Left forelimb (tissue), 1 donor: ENCODE data around the gene WAS.
A peak's percentile ranks its signal among the peaks of the same experiment; 100 is the strongest.
"Not testable (repeated sequence)": the region's sequence is repeated elsewhere in the genome, so short reads cannot be mapped to it uniquely, and the experiment has no call there.

Source experiments
- DNase-seq: peaks from one replicate; pipeline ENCODE4 v3.0.0-alpha.2; 2018; ENCODE audit warnings: low spot score

The WAS gene

DNA sequence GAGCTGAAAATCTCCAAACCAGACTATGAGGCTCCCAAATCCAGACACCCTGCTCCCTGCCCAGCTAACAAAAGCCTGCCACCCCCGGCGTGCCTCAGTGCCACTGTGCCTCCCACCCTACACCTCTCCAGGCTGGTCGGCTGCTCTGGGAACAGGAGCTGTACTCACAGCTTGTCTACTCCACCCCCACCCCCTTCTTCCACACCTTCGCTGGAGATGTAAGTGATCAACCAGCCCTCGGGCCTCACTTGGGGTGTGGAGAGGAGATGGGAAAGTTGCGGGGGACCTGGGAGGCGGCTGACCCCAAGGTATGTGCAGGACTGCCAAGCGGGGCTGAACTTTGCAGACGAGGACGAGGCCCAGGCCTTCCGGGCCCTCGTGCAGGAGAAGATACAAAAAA lies 1.8 kb downstream of the WAS start:
- no peak for DNase-seq

GRCh38 chrX:48688531-48689150 lies 5.0 kb downstream of the WAS start:
- no peak for DNase-seq

DNA sequence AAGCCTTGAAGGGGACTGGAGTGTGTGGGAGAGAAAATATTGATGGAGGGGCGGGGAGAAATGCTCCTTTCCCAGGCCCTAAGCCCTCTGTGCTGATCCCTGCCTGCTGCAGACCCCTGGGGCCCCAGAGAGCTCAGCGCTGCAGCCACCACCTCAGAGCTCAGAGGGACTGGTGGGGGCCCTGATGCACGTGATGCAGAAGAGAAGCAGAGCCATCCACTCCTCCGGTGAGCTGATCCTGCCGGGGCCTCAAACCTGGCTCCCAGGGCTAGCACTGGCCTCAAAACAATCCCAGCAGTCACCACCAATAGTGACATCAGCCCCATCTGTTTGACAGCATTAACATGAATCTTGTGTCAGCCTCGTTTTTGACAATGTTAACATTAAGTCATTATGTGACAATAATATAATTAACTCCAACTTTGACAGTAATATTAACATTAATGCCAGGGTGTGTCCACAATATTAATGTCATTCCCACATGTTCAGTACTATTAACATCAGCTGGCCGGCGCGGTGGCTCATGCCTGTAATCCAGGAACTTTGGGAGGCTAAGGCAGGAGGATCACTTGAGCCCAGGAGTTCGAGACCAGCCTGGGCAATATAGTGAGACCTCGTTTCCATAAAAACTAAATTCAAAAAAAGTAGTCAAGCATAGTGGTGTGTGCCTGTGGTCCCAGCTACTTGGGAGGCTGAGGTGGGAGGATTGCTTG lies 5.8 kb downstream of the WAS start:
- no peak for DNase-seq

DNA sequence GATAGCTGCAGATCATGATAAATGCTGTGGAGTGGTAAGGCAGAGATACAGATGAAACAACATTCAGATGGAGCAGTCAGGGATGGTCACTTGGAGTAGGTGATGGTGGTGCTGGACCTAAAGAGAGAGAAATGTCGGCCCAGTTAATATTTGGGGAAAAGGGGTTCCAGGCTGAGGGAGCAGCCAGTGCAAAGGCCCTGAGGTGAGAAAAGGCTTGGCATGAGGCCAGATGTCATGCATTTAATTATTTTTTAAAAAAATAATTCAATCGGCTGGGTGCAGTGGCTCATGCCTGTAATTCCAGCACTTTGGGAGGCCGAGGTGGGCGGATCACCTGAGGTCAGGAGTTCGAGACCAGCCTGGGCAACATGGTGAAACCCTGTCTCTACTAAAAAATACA lies 8.1 kb downstream of the WAS start:
- DNase-seq: not testable (repeated sequence)

GRCh38 chrX:48694776-48695533 lies 11.4 kb downstream of the WAS start:
- DNase-seq: no peak

- no peak for DNase-seq
Observed at GRCh38 chrX:48695534-48695896, 11.9 kb downstream of the WAS start.

- no peak for DNase-seq
Observed at GRCh38 chrX:48695925-48696300, 12.3 kb downstream of the WAS start.

GRCh38 chrX:48696301-48696908 lies 12.8 kb downstream of the WAS start, which contains the start of gene SUV39H1:
SUV39H1 (plus strand) TSS chrX:48696734; CDS start chrX:48696785, 51 bp downstream.
- DNase-seq: peak; percentile 88

DNA sequence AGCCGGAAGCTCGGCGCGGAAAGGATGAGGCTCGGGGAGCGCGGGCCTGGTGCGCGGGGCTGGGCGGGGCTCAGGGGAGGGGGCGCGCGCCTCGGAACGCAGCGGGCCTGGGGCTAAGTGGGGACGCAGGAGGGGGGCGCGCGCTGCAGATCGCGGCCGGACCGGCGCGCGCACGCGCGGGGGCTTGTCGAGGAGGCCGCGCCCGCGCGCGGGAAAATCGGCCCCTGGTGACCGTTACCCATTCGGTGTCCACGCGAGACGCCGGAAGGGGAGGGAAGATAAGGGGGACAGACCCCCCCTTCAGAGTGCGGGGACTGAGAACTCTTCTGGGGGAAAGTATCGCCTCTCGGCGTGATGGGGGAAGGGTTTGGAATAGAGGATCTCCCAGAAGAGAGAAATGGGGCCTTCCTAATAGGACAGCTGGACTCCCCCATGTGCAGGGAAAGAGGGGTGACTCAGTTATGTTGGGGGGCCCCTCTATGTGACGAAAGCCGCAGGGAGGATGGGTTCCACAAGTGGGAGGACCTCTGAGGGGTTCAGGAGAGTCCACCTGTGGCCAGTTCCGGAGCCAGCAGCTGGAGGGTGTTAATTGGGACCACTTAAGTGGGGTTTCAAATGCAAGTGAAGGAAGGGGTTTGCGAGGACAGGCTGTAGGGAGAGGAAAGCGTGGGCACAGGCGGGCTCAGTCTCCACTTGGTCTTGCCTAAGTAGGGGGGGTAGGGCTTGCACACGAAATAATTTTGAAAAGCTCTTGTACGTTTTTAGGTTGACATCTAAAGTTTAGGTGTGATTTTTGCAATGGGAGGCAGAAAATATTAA lies 13.5 kb downstream of the WAS start:
- no peak for DNase-seq

GRCh38 chrX:48698306-48698705 lies 14.7 kb downstream of the WAS start:
- DNase-seq: no peak

DNA sequence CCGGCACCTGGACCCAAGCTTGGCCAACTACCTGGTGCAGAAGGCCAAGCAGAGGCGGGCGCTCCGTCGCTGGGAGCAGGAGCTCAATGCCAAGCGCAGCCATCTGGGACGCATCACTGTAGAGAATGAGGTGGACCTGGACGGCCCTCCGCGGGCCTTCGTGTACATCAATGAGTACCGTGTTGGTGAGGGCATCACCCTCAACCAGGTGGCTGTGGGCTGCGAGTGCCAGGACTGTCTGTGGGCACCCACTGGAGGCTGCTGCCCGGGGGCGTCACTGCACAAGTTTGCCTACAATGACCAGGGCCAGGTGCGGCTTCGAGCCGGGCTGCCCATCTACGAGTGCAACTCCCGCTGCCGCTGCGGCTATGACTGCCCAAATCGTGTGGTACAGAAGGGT lies 16.6 kb downstream of the WAS start:
- no peak for DNase-seq

DNA sequence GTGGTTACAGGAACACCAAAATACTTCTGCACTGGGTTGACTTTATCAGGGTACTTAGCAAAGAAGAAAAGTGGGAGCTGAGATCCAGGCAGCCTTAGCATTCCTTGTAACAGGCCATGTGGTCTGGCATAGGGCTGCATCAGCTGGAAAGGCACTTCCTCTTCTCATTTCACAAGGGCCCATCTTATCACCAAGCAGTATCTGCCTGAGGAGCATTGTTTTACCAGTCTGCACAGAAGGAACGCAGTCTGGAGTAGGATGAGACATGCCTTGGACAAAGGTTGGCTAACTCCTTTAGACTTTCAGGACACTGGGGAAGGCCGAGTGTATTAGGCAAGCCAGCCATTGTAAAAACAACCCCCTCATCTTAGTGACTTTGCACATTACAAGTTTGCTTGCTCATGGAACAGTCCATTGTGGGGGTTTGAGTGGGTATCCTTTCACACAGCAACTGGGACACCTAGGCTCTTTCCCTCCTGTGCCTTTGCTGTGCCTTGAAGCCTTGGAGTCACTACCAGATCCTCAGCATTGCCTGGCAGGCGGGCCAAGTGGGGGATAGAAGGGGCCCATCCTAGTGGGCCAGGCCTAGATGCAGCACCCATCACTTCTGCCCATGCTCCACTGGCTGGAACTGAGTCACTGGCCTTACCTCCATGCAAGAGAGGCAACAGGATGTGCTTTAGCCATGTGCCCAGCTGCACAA lies 17.5 kb downstream of the WAS start:
- no peak for DNase-seq

DNA sequence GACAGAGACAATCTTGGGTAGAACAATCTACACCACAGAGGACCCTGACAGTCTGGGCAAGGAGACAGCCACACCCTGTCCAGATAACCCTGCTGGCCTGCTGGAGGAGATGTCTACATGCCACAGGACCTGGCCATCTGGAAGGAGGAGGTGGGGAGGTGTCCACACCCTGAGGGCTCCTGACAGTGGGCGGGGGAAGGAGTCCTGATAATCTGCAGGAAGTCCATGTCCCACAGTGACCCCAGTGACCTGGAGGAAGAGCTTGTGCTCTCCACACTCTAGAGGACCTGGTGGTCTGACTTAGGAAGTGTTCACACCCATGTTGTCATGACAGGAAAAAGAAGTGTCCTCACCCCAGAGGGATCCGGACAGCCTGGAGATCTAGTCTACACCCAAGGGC lies 18.4 kb downstream of the WAS start:
- DNase-seq: no peak

GRCh38 chrX:48702716-48703115 lies 19.1 kb downstream of the WAS start:
- DNase-seq: no peak

DNA sequence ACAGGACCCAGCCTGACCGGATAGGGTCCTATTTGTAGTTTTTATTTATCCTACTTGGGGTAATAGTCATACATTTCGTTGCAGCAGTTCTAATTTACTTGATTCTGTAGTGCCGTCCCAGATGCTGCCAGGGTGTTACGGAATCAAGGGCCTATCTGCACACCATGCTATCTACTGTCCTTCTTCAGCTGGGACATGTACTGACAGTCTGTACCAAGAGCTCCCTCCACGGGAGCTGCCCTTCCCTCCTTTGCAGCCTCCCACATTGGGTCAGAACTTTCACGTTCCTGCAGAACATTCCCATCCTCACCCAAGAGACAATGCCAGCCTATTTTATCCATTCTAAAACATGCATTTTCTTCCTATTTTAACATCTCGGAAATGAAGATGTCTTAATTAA lies 19.6 kb downstream of the WAS start:
- DNase-seq: no peak

GRCh38 chrX:48703642-48704481 lies 20.3 kb downstream of the WAS start:
- DNase-seq: no peak

DNA sequence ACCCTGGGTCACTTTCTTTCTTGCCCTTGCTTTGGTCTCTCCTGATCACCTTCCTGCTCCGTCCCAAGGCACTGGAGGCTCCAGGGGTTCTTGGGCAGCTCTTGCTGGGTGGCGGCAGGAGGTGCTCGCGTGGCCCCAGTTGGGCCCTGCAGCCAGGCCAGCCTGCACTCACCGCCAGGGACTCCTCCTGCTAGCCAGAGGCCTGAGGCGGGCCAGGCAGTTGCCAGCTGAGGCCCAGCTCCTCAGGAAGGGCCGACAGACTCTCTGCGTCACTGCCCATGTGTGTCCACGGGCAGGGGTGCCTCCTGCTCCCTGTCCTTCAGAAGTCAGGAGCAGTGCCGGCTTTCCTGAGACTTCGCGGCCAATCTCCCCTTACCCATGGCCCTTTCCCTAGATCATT lies 22.3 kb downstream of the WAS start:
- no peak for DNase-seq

- DNase-seq: no peak
Observed at GRCh38 chrX:48709522-48710112, 26.0 kb downstream of the WAS start.

- DNase-seq: no peak
Observed at GRCh38 chrX:48711162-48711928, 27.7 kb downstream of the WAS start.
